Aortic smooth muscle cell (primary cell): ENCODE measurements around the gene HES6. TPM values are rescaled to one million over a fixed set of nuclear protein-coding genes. Genes with fewer than 3 reads are reported as not detected.

Experiments
- total RNA-seq: library from RNA; depleted of rRNA; stranded (reverse); fragments of >200 nt; gene quantifications from 2 replicates; pipeline ENCODE4 v1.2.3, GENCODE V29; 2014

HES6 gene, protein sequence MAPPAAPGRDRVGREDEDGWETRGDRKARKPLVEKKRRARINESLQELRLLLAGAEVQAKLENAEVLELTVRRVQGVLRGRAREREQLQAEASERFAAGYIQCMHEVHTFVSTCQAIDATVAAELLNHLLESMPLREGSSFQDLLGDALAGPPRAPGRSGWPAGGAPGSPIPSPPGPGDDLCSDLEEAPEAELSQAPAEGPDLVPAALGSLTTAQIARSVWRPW
- total RNA-seq: 1.7 and 1.8 TPM in 2 replicates

DNA sequence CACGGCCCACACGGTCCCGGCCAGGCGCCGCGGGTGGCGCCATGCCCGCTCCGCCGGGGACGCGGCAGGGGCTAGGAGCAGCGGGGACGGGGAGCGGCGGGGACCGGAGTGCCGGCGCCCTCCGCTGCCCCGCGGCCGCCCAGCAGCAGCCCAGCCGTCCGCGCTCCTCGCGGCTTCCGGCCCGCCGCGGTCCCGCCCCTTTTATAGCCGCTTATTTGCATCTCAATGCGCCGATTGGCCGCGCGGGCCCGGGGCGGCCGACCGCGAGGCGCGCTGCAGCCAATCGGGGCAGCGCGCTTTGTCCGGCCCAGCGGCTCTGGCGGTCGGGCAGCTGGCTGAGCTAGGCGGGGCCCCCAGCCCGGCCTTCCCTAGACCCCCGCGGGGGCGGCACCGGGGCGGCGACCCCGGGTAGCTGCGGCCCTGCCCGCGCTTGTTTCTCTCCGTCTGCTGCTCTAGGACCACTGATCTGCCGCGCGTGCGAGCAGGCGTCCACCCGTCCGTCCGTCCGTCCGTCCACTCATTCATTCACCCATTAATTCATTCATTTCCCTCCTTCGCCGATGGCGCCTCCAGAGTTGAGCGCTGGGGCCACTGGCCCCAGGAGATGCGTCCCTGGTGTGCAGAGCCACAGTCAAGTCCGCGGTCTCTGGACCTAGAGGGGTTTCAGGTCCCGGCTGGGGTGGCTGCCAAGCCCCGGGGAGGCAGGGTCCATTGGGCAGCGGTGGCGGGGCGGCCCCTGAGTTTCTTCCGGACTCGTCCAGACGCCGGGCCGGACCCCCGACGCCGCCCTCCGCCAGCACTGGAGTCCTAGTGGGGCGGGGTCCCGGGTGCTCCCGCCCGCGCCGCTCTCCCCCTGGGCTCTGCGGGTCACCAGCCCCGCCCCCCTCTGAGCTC is at the start of gene HES6:
HES6 (minus strand) TSS at position 176 of the 894 bp plus-strand sequence; CDS start at position 43, 133 bp downstream.

DNA sequence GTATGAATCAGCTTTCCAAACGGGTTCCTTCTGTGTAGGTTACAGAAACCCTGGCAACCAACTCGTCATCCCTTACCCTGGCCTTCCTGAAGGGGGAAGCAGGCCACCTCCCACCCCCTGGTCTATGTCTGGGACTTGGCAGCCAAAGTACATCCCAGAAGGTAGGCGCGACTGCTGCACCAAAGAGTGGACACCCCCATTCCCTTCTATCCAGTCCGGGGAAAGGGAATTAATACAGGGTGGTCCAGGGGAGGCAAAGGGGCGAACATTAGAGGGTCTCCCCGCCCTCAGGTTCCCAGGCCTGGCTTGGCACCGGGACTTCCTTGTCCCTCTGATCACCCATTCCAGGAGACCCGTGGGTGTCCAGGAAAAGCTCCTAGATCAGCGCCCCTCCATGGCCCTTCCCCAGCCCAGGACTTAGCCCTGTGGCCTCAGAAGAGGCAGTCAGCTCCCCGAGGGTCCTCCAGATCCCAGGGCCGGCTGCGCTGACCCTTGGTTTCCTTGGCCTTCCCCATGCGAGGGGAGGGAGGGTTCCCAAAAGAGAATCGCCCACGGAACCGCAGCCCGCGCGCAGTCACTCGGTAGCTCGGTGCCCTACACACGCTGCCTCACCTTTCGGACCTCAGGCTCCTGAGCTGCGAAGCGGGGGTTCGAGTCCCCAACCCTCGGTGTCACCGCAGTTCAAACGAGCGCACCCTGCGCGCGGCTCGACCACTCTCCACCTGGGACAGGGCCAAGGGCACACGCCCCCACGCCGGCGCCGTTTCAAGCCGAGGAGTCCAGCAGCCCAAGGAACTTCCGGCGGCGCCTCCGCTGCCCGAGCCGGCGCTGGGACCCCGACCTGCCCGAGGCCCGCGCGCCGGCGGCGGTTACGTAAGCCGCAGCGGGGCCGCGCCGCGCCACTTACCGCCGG is 48.2 kb upstream of the HES6 start, which contains the start of gene PER2:
PER2 (minus strand) TSS at position 874 of the 913 bp plus-strand sequence. CDS start 10,674 bp downstream, outside the sequence.

DNA sequence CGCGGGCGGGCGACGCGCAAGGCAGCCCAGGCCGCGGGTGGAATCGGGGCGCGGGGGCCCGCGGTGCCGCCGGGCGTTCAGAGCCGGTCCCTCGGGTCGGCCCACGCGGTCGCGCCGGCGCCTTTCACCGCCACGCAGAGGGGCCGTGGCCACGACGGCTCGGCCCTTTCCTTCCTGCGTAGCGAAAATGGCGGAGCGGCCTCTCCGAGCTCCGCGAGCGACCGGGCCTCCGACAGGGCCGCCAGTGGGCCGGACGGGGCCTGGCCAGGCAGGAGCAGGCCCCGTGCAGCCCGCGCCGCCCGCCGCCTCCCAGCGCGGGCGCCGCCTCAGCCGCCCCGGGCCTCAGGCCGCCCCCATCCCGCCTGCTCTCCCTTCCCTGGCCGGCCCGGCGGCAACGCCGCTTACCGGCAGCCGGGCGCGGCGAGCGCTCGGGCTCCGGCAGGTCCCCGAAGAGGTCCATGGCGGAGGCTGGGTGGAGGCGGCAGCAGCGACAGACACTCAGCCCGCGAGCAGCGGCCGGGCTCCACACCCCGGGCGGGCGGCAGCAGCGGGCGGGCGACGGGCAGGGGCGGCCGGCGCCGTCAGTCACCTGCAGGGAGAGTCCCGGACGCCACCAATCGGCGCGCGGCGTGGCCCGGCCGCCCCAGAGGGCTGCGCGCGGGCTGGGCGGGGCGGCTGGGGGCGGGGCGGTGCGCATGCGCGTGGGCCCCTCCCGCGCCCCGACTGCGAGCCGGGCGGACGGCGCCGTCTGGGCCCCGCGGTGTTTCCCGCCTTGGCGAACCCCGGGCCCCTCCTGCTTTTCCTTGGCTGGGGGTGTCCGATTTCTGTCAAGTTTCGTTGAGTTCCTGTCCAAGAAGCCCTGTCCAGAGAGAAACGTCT is 36.5 kb downstream of the HES6 start, which contains the start of gene ILKAP:
ILKAP (minus strand) TSS at position 602 of the 879 bp plus-strand sequence; CDS start at position 460, 142 bp downstream.

Other genes with a start within 250 kb of the HES6 start
- gene SCLY, start 179.0 kb downstream of the HES6 start, total RNA-seq: 10.6 and 11.0 TPM in 2 replicates
- gene ESPNL, start 139.7 kb downstream of the HES6 start, total RNA-seq: 0.06 and 0.40 TPM in 2 replicates
- 1.6 and 6.3 TPM in 2 replicates for gene KLHL30, start 101.4 kb downstream of the HES6 start, total RNA-seq
- 0.92 and 0.99 TPM in 2 replicates for gene ERFE, start 81.1 kb downstream of the HES6 start, total RNA-seq
- 20.3 and 24.1 TPM in 2 replicates for gene ILKAP, start 36.3 kb downstream of the HES6 start, total RNA-seq
- gene PER2, start 48.6 kb upstream of the HES6 start, total RNA-seq: 4.1 and 5.0 TPM in 2 replicates
- gene TRAF3IP1, start 80.5 kb upstream of the HES6 start, total RNA-seq: 9.1 and 11.3 TPM in 2 replicates
- gene ASB1, start 186.9 kb upstream of the HES6 start, total RNA-seq: 55.5 and 58.2 TPM in 2 replicates